A549 (cell line): ENCODE data around the gene PTCD2.

Experiments used
- CTCF ChIP-seq: fragments of >200 bp; sonication (Bioruptor Twin); formaldehyde crosslinking; IDR thresholded peaks from 3 replicates; pipeline ENCODE4 v1.5.1; 2016
- E2F6 ChIP-seq: IDR thresholded peaks from 2 replicates; pipeline ENCODE4 v1.6.1; 2012; ENCODE audit warnings: low read depth, borderline replicate concordance
- ELK1 ChIP-seq: fragments of 150-350 bp; IDR thresholded peaks from 2 replicates; pipeline ENCODE4 v1.6.1; 2014; ENCODE audit warnings: low read depth, mild to moderate bottlenecking, low read length
- FOSL2 ChIP-seq, 2 experiments: fragments of 450-650 bp in 1 of 2; fragments of >200 bp in 1 of 2; sonication (Bioruptor Twin) in 1 of 2; formaldehyde crosslinking; IDR thresholded peaks; 2 replicates each; pipeline versions ENCODE4 v1.5.0 to v1.6.1; 2016 to 2020; ENCODE audit warnings: mild to moderate bottlenecking in 1 of 2, moderate library complexity in 1 of 2
- HDAC2 ChIP-seq: fragments of 200-600 bp; sonication (generic); IDR thresholded peaks from 2 replicates; pipeline ENCODE4 v1.6.1; 2016
- KDM5A ChIP-seq: fragments of 200-600 bp; sonication (generic); IDR thresholded peaks from 2 replicates; pipeline ENCODE4 v1.6.1; 2016; ENCODE audit warnings: antibody characterized with exemption, mild to moderate bottlenecking
- POLR2A ChIP-seq: IDR thresholded peaks from 2 replicates; pipeline ENCODE4 v1.6.1; 2012; ENCODE audit warnings: mild to moderate bottlenecking, low read length
- RAD21 ChIP-seq, 2 experiments: fragments of >200 bp in 1 of 2; sonication (Bioruptor Twin) in 1 of 2; formaldehyde crosslinking in 1 of 2; IDR thresholded peaks in 1 of 2; conservative IDR thresholded peaks in 1 of 2; 2 replicates in 1 of 2; 3 replicates in 1 of 2; pipeline ENCODE4 v1.6.1; 2012 to 2018; ENCODE audit warnings: inconsistent platforms in 1 of 2
- RFX5 ChIP-seq: fragments of 450-650 bp; IDR thresholded peaks from 2 replicates; pipeline ENCODE4 v1.7.1; 2014; ENCODE audit warnings: antibody characterized with exemption, mild to moderate bottlenecking, moderate library complexity

GRCh38 chr5:72374844-72375243, 54.7 kb downstream of the PTCD2 start:
- TF ChIP-seq KDM5A (no peak), FOSL2 (IDR thresholded peaks at IDR 0.05) (no peak), FOSL2 (CRISPR knock-in tag; IDR thresholded peaks at IDR 0.05) (no peak), E2F6 (no peak), POLR2A (no peak), ELK1 (no peak), HDAC2 (no peak), RFX5 (no peak), RAD21 (conservative IDR thresholded peaks at IDR 0.05 in 1 of 2, IDR thresholded peaks at IDR 0.05 in 1 of 2) (no peak), CTCF (no peak)
